GM20431 (cell line): Measurements from ENCODE around the gene CEP170.
"Not testable (repeated sequence)": the region's sequence is repeated elsewhere in the genome, so short reads cannot be mapped to it uniquely, and the experiment has no call there.

Experiments
- in situ Hi-C: fragments of 300-500 bp; cut with MseI, MboI; formaldehyde crosslinking; loops from one replicate; pipeline ENCODE4 v1.15.0; 2020; ENCODE audit warnings: low sequenced_read_pairs; ENCODE audit not compliant: unreplicated experiment

The CEP170 gene

DNA sequence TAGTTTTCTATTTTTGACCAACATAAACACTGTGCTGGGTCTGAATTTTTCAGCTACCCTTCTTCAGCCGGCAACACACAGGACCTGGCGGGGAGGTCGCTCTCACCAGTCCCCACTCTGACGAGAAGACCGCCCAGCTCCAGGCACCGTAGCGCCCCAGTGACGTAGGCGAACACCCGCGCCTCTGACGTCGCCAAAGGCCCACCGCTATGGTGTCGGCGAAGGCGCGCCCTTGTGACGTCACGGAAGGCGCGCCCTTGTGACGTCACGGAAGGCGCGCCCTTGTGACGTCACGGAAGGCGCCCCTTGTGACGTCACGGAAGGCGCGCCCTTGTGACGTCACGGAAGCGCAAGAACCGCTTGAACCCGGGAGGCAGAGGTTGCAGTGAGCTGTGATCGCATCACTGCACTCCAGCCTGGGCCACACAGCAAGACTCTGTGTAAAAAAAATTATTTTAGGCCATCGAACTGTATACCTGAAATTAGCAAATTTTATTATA lies 153.5 kb downstream of the CEP170 start:
- in situ Hi-C loops = not testable (repeated sequence)

- in situ Hi-C loops = not testable (repeated sequence)
Measured at GRCh38 chr1:243087368-243087767, 167.7 kb downstream of the CEP170 start.
